ENCODE results near the gene SUSD5. TPM values are rescaled to one million over a fixed set of nuclear protein-coding genes. Genes with fewer than 3 reads are reported as not detected.

Gene SUSD5
- total RNA-seq, 1 donor from 2014 or later: 0.80 TPM

- intact Hi-C loops (cut with micrococcal nuclease): no loop called here
- Histone ChIP-seq H3K36me3 (peaks cover 26% of the 10 kb centered on the region), H3K27ac (replicated peaks) (no peak overlapping the region), H3K27me3 (ENCODE audit: low read depth) (no peaks in the 10 kb centered on the region), H3K4me3 (no peak overlapping the region), H3K4me1 (peaks cover 10% of the 10 kb centered on the region), H3K9me3 (replicated peaks) (no peaks in the 10 kb centered on the region)
- DNase-seq: no peak
- TF ChIP-seq CTCF (IDR thresholded peaks at IDR 0.05; ENCODE audit: borderline replicate concordance): no peak
These were observed 71.7 kb downstream of the SUSD5 start for GRCh38 chr3:33146791-33147445.

- no peak for TF ChIP-seq CTCF (IDR thresholded peaks at IDR 0.05; ENCODE audit: borderline replicate concordance)
- intact Hi-C loops (cut with micrococcal nuclease): no loop called here
- Histone ChIP-seq H3K27ac (replicated peaks) (no peak overlapping the region), H3K4me1 (peaks cover 10% of the 10 kb centered on the region), H3K4me3 (no peak overlapping the region), H3K36me3 (peaks cover 29% of the 10 kb centered on the region), H3K9me3 (replicated peaks) (no peaks in the 10 kb centered on the region), H3K27me3 (ENCODE audit: low read depth) (no peaks in the 10 kb centered on the region)
- no peak for DNase-seq
These were observed 72.6 kb downstream of the SUSD5 start for GRCh38 chr3:33145901-33146580.

GRCh38 chr3:33145221-33145900 lies 73.2 kb downstream of the SUSD5 start:
- peaks cover 10% of the 10 kb centered on the region for H3K4me1 ChIP-seq
- DNase-seq: no peak
- intact Hi-C loops (cut with micrococcal nuclease): no loop called here
- no peak overlapping the region for H3K4me3 ChIP-seq
- TF ChIP-seq CTCF (IDR thresholded peaks at IDR 0.05; ENCODE audit: borderline replicate concordance): no peak
- H3K36me3 ChIP-seq: peaks cover 29% of the 10 kb centered on the region
- H3K27me3 ChIP-seq (ENCODE audit: low read depth): no peaks in the 10 kb centered on the region
- no peaks in the 10 kb centered on the region for H3K9me3 ChIP-seq (replicated peaks)
- no peak overlapping the region for H3K27ac ChIP-seq (replicated peaks)

- no peak overlapping the region for H3K4me3 ChIP-seq
- no peak for DNase-seq
- no peak overlapping the region for H3K27ac ChIP-seq (replicated peaks)
- intact Hi-C loops (cut with micrococcal nuclease): no loop called here
- TF ChIP-seq CTCF (IDR thresholded peaks at IDR 0.05; ENCODE audit: borderline replicate concordance): peak; percentile 9
- peaks cover 16% of the 10 kb centered on the region for H3K4me1 ChIP-seq
- H3K9me3 ChIP-seq (replicated peaks): no peaks in the 10 kb centered on the region
- no peaks in the 10 kb centered on the region for H3K27me3 ChIP-seq (ENCODE audit: low read depth)
- H3K36me3 ChIP-seq: peaks cover 30% of the 10 kb centered on the region
These were observed 74.2 kb downstream of the SUSD5 start for GRCh38 chr3:33144433-33144832.

- H3K4me3 ChIP-seq: no peak overlapping the region
- peaks cover 57% of the 10 kb centered on the region for H3K36me3 ChIP-seq
- H3K27ac ChIP-seq (replicated peaks): no peak overlapping the region
- TF ChIP-seq CTCF (IDR thresholded peaks at IDR 0.05; ENCODE audit: borderline replicate concordance): no peak
- H3K27me3 ChIP-seq (ENCODE audit: low read depth): no peaks in the 10 kb centered on the region
- intact Hi-C loops (cut with micrococcal nuclease): no loop called here
- no peak for DNase-seq
- peaks cover 6% of the 10 kb centered on the region for H3K4me1 ChIP-seq
- no peaks in the 10 kb centered on the region for H3K9me3 ChIP-seq (replicated peaks)
These were observed 77.6 kb downstream of the SUSD5 start for GRCh38 chr3:33141006-33141405.

Measured in left ventricle myocardium inferior (tissue), 1 donor.